IMR-90 (cell line): ENCODE data around the gene TGFBI.

ENCODE experiments used
- CEBPB ChIP-seq: IDR thresholded peaks from 2 replicates; pipeline ENCODE4 v1.6.1; 2012; ENCODE audit warnings: low read depth, low read length, improper control_type of control experiment
- CTCF ChIP-seq: conservative IDR thresholded peaks from 2 replicates; pipeline ENCODE4 v1.5.1; 2012; ENCODE audit warnings: mild to moderate bottlenecking, low read depth, low read length, improper control_type of control experiment
- MAFK ChIP-seq: IDR thresholded peaks from 2 replicates; pipeline ENCODE4 v1.6.1; 2012; ENCODE audit warnings: low read depth, low read length, improper control_type of control experiment
- MAZ ChIP-seq: IDR thresholded peaks from 2 replicates; pipeline ENCODE4 v1.6.1; 2012; ENCODE audit warnings: low read depth, mild to moderate bottlenecking, low read length, improper control_type of control experiment, moderate library complexity, borderline replicate concordance
- NFE2L2 ChIP-seq: fragments of 150-350 bp; IDR thresholded peaks from 2 replicates; pipeline ENCODE4 v1.6.1; 2016; ENCODE audit warnings: low read depth, mild to moderate bottlenecking, low read length
- POLR2A ChIP-seq: IDR thresholded peaks from 2 replicates; pipeline ENCODE4 v1.6.1; 2012; ENCODE audit warnings: mild to moderate bottlenecking, low read depth, low read length

DNA sequence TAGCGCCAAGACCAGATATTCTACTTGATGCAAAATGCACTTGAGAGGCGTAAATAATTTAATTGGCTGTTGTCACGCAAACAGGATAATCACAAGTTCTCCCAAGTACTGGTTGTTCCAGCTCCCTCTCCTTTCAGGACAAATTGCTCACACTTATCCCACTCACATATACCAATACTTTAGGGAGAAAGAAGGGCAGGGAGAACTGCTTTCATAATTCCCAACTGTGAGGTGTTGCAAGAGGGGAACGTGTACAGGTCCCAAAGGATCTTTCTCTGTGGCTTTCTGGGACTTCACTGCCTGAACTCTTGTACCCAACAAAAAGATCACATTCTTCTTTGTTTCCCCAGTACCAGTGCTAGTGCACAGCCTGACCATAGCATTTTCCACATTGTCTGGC, 21.5 kb upstream of the TGFBI start:
- TF ChIP-seq MAFK (no peak), CTCF (no peak), CEBPB (peak; percentile 28; the same call in 1 of the 2 replicates), MAZ (no peak), POLR2A (no peak; the same call in 1 of the 2 replicates), NFE2L2 (no peak)
